Left colon (tissue), 2 donors: ENCODE data around the gene PRKAB2. TPM values are rescaled to one million over a fixed set of nuclear protein-coding genes. Genes with fewer than 3 reads are reported as not detected.
"Not testable (repeated sequence)": the region's sequence is repeated elsewhere in the genome, so short reads cannot be mapped to it uniquely, and the experiment has no call there.

Experiments used
- ATAC-seq: fragments of 200-7000 bp; cut with Tn5 transposase; one replicate; pipeline ENCODE4 v1.9.1; 2020; ENCODE audit warnings: mild to moderate bottlenecking, moderate library complexity
- DNase-seq, 2 donors: peaks; one replicate each; pipeline ENCODE4 v3.0.0-alpha.2; 2020
- intact Hi-C, 2 donors: fragments of 100-400 bp; cut with DNase I in 1 of 2; cut with micrococcal nuclease in 1 of 2; formaldehyde crosslinking; loops; one replicate each; pipeline versions ENCODE4 v1.11.2 to v1.14.0; 2022; cut with DNase I, micrococcal nuclease
- long read RNA-seq: library from polyadenylated mRNA; unstranded; transcript quantifications from one replicate; pipeline ENCODE4 v2.0.0, GENCODE V29; 2021
- total RNA-seq, 2 donors: library from RNA; stranded (reverse); fragmentation: NEBNext Ultra II Directional; extraction: Animal tissue kit (Norgen Biotek cat#: 25700); gene quantifications; one replicate each; pipeline ENCODE4 v1.2.1, GENCODE V29; 2021
- donor health status: DM: no; HTN: no; CAD: no.
- donor health status: DM: yes; HTN: yes; CAD: no.

PRKAB2 gene, protein sequence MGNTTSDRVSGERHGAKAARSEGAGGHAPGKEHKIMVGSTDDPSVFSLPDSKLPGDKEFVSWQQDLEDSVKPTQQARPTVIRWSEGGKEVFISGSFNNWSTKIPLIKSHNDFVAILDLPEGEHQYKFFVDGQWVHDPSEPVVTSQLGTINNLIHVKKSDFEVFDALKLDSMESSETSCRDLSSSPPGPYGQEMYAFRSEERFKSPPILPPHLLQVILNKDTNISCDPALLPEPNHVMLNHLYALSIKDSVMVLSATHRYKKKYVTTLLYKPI
- 10 to 100 TPM; 12.2 to 23.9 TPM for total RNA-seq
- long read RNA-seq, full-length matches to known transcripts, result 2 of 9 reads
- long read RNA-seq, partial matches to known transcripts, result 0 of 9 reads
- long read RNA-seq, other reads (novel, unspliced or antisense), result 7 of 9 reads

DNA sequence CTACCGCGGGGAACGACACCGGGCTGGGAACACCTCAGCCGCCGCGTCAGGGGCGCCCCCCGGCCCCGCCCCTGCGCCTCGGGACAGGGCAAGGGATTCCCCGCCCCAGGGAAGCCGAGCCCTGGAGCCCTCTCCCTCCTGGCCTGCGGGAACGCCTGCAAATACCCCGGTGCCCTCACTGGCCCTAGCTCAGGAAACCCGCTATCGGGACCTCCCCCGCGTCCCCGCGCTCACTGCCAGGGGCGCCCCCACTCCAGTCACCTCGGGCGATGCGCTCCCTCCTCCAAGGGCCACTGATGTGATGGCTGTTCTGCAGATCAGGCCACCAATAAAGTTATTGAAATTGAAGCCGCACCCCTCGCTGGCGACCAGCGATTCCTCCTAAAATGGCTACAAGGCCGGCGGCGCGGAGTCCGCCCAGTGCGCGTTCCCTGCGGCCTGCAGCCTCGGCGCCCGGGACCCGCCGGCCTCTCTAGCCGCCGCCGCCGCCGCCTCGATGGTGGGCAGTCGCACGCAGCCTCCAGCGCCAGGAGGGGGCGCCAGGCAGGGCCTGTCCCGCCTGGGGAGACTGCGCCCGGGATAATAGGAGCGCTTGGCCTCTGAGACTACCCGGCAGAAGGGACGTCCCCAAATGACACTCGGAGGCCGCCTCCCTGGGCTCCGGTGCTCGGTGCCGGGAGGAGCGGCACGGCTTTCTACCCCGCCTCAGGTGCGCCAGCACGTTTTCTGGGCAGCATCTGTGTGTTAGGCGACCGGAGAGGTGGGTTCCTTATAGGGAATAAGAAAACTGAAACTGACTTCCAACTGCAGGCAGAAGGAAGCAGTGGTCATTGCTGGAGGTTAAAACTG, at the start of gene PRKAB2:
Gene PRKAB2 (minus strand): TSS at position 303 of the 849 bp plus-strand sequence. CDS start 326 bp downstream, outside the sequence.
- peak; percentile 96 to 97 for DNase-seq
- intact Hi-C loops, result loop anchor here (5.0 kb wide), 1 partner anchor 70 kb away; the partner anchor contains the start of gene CHD1L (in 2 of the 2)
- peak; percentile 87 for ATAC-seq

DNA sequence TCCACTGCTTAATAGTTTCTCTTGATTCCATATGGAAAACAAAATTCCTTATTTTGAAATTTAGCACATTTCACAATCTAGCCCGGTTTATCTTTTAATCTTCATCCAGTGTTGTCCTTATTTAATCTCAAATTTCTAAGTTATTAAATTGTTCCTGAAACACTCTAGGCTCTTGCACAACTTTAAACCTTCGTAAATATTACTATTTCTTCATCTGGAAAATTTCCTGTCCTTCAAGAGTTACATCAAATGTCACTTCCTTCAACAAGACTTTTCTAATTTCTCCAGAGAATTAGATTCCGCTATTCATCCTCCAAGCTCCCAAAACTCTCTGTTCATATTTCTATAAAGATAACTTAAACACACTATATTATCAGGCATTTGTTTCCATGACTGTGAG, 46.3 kb upstream of the PRKAB2 start:
- no peak for DNase-seq
- no peak for ATAC-seq
- intact Hi-C loops, result no loop called here

DNA sequence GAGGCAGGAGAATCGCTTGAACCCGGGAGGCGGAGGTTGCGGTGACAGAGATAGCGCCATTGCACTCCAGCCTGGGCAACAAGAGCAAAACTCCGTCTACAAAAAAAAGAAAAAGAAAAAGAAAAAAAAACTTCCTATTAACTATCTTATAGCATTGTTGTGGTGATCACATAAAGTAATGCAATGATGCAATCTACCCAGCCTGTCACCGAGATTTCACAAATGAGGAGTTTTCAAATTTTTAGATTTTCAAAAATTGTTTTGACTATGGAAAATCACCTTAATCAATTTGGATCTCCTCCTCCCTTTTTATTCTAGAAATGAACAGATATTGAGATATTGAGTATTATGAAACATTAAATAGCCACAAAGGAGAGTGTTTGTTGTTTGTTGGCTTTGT, 44.9 kb upstream of the PRKAB2 start:
- intact Hi-C loops, result no loop called here
- DNase-seq, result no peak
- ATAC-seq, result no peak

DNA sequence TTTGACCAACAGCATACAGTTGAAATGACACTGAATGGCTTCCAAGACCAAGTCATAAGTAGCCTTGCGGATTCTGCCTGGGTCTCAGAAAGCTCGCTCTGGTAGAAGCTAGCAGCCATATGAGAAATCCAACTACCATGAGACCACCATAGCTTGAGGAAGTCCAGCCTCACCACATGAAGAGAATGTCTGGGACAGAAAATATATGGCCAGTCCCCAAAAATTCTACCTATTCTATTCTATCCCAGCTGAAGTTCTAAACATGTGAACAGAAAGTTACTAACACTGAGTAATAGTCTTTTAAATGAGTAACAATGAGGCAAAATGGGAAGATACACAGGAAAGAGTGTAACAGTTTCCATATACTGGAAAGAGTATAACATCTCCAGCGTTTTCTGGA, 43.9 kb upstream of the PRKAB2 start:
- intact Hi-C loops, result no loop called here
- ATAC-seq (peak; percentile 14), DNase-seq (no peak)

DNA sequence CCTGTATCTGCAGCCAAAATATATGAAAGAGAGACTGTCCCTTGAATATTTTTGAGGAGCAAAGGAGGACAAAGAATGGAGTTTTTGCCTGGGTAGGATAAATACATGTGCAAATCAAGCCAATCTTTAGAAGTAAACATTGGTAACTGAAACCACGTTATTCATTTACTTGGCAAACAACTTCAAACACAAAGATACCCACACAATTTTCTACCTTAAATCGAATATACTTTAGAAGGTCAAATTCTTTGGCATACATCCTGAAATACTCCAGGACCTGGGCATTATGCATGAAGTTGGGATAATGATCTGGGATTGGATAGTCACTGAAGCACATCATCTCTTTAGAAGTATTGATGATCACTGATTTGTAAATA, 43.3 kb upstream of the PRKAB2 start:
- DNase-seq, result no peak
- intact Hi-C loops, result no loop called here
- peak; percentile 43 for ATAC-seq

DNA sequence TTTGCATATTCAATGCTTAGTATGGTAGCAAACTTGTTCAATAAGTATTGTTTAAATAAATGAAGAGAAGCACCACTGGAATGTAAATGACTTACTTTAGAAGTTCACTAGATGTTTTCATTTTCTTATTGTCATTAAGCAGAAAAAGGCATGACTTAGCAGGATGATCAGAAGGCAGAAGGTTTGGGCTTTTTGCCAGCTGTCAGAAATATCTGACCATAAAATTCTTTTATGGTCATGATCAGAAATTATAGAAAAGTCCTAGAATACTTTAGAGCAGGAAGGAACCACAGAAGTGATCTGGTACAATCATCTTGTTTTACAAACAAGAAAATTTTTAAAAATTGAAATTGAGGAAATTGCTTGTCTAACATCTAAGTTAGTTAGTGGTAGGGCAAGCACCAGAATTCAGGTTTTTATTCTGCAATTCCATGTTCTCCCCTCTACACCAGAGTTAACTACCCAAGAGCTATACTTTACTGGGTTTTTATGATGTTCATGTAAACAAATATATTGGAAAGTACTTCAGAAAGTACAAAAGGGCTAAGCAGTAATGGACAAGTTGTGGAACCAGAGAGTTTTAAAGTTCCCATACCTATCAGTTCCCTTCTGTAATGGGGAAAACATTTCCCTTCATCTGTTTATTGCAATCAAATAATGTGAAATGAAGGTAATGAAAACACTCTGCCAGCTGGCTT, 42.7 kb upstream of the PRKAB2 start:
- DNase-seq (no peak), ATAC-seq (peak; percentile 81)
- intact Hi-C loops, result no loop called here

DNA sequence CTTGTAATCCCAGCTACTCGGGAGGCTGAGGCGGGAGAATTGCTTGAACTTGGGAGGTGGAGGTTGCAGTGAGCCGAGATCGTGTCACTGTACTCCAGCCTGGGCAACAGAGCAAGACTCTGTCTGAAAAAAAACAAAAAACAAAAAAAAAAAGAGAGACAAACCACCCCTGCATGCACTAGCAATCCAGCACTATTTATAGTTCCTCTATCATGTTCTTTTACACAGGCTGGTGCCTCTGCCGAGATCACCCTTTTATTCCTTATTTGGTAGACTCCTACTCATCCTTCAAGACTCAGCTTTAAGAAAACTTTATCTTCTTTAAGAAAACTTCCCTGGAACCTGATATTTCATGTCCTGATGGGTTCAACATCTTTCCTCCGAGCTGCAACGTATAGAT, 42.1 kb upstream of the PRKAB2 start:
- intact Hi-C loops, result no loop called here
- DNase-seq (no peak), ATAC-seq (no peak)

DNA sequence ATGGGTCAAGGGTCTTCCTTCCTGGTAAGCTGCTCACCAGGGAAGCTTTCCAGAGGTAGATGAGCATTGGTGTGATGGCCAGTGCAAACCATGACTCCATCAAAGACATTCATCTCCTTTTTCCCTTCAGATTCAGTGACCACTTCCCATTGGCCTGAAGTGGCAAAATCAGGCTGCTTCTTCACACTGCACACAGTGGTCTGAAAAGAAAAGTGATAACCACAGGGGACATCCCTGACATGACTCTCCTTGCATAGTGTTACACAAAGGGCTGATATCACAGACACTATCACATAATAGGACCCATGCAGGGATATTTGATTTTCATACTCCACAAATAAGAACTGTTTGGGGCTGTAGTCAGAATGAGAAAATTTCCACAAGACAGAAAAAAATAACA, 41.0 kb upstream of the PRKAB2 start:
- ATAC-seq (no peak), DNase-seq (no peak)
- intact Hi-C loops, result no loop called here

DNA sequence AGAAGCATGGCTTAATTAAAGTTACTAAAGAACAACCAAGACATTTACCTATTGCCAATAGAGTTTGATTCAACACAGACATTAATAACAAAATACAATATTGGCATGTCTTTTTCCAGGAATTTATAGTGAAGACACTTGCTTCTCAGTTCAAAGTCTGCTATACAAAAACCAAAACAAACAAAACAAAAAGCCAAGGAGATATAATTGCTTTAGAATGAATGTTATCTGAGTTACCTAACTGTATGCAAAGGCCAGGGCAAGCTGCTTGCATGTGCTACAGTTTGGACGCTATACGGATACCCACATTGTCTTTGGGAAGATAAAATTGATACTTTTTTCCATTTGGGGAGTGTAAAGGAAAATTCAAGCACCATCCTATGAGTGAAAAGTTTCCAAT, 39.3 kb upstream of the PRKAB2 start:
- intact Hi-C loops, result no loop called here
- no peak for ATAC-seq
- DNase-seq, result no peak

DNA sequence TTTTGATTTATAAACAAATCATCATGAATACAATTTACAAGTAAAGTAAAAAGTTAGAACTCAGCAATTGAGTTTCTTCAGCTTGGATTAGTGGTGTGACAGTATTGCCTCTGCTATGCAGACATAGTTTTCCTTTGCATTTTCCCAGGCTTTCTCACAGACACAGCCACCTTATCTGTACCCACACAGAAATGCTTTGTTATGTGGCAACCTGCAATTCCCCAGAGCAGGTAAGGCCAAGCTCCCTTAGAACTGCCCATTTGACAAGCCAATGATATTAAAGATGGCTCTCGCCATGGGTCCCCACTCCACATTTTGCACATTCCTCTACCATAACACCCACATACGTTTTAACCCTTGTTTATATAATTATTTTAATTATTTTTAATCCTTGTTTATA, 38.7 kb upstream of the PRKAB2 start:
- no peak for DNase-seq
- intact Hi-C loops, result no loop called here
- ATAC-seq, result no peak

DNA sequence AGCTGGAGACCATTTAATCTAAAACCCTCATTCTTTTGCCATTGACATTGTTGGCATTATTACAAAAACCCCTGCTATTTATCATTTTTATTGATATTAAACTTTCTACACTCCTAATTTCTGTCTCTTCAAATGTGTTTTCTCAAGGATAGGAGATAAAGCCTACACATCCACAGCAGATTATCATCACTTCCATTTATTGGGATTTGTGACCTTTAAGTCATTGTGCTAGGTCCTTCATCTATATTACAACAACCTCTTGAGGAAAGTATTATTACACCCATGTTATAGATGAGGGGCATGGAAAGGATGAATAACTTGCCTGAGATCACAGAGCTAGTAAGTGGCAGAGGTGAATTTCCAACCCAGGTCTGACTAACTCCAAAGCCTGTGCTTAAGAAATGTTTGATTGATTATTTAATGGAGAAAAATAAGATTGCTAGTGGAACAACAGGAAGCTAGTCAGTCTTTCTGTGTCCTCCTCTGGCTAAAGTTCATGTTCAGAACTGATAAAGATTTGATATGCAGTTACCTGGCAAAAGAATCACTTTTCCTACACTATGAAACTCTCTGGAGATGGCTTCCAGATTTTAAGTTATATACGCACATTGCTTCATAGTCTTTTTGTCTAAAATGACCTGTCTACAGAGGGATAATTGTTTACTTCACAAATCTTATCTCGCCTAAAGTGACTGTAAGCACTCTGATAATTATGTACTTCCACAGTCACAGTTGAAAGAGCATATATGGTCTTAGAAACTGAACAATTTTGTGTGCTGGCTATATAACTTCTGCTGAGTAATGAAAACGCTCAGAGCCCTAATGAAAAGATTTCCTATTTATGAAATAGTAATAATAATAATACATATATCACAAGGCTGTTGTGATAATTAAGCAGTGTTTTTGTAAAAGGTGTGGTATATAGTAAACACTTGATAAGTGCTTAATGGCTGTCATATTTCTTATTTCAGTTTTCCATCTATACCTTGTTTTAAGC, 37.9 kb upstream of the PRKAB2 start:
- DNase-seq, result no peak
- intact Hi-C loops, result no loop called here
- ATAC-seq, result peak; percentile 47

DNA sequence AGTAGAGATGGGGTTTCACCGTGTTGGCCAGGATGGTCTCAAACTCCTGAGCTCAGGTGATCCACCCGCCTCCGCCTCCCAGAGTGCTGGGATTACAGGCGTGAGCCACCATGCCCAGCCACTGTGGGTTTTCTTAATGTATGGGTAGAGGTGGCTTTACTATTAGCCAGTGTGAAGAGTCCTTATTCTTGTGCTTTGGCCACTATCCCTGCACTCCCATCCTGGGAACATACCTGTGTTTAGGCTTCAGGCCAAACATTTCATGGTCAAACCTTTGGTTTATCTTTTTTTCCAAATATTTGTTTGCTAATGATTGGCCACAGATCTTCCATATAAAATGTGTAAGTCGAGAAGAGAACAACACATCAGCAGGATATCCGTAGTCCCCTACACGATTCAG, 36.3 kb upstream of the PRKAB2 start:
- DNase-seq, result no peak
- intact Hi-C loops, result no loop called here
- ATAC-seq, result no peak

DNA sequence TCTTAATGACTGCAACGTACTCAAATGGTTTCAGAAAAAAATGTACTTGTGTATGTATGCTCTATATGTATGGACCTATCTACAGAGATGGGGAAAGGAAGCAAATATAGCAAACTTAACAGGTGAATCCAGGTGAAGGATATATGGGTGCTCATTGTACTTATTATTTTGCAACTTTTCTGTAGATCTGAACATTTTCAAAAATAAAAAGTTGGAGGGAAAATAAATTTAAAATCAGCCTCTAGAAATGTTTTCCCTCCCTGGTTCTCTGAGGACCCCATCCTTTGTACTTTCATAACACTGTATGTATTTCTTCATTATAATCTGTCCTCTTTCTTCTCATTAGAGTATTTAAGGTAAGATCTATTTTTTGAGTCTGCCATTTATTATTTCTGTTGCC, 34.9 kb upstream of the PRKAB2 start:
- DNase-seq, result no peak
- no peak for ATAC-seq
- intact Hi-C loops, result no loop called here

DNA sequence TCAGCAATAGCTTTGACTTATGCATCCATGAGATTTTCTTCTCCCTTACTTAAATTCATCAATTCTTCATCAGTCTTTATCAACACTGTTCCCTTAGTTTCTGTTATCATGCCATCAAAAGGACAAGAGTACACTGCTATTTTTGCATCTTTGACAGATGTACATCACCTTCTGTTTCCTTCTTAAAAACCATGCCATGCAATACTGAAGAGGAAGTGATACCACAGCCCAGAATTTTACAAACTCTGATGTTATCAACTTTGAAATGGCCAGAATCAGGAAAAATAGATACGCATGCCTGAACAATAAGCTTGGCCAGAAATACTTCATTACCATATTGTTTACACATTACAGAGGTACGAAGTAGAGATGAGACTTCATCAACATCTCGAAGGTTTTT, 31.8 kb upstream of the PRKAB2 start:
- no peak for ATAC-seq
- DNase-seq, result no peak
- intact Hi-C loops, result no loop called here

DNA sequence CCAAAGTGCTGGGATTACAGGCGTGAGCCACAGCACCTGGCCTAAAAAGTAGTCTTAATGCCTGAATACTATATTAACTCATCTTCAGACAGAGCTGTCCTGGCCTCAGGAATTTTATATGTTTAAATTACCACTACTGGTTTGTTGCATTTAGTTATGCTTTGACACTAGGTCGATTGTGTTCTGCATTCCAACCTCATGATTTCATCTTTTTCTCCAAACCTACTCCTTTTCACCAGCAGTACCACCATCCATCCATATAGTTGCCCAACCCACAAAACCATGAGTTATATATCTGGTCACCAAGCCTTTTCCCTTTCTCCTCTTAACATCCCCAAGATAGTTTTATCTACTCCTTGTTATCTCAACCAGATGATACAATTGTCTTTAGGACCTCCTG, 30.3 kb upstream of the PRKAB2 start:
- DNase-seq (no peak), ATAC-seq (no peak)
- intact Hi-C loops, result no loop called here

DNA sequence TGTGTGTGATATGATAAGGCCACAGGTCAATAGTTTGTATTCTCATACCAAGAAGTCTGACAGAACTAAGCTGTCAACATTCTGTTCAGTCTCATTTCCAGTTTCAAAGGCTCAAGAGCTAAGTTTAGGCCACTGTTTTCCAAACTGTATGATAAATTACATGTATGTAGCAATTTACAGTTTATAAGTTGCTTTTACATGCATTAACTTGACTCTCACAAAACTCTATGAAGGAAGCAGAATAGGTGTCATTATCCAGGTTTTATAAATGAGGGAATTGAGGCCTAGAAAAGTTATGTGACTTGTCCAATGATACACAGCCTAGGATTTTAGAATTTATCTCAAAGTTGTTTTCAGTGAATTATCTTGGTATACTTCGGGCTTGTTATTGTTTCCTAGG, 29.5 kb upstream of the PRKAB2 start:
- DNase-seq, result no peak
- ATAC-seq, result no peak
- intact Hi-C loops, result no loop called here

DNA sequence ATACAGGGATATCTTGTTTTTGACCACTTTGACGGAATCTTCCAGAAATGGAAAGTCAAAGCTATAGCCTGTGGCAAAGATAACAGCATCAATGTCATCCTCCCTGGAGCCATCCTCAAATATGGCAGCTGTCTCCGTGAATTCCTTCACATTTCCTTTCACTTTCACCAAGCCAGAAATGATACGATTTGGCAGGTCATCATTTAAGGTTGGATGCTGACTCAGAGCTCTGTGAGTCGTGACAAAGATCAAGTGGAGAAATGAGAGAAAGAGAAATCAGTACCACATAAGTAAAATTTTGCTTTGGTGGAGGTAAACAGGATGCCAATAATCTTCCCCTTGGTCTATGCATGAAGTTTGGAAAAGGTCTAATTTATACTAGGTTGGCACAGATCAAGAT, 29.0 kb upstream of the PRKAB2 start:
- ATAC-seq, result no peak

DNA sequence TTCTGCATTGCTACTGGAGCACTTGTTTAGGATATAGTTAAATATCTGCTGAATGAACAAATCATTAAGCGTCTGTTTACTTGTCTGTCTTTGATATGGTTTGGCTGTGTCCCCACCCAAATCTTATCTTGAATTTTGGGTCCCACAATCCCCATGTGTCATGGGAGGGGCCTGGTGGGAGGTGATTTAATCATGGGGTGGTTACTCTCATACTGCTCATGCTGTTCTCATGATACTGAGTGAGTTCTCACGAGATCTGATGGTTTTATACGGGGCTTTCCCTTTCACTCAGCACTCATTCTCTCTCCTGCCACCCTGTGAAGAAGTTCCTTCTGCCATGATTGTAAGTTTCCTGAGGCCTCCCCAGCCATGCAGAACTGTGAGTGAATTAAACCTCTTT, 25.1 kb upstream of the PRKAB2 start:
- intact Hi-C loops, ATAC-seq: not testable (repeated sequence)

More for the DNA sequence above, 29.0 kb upstream of the PRKAB2 start:
- DNase-seq, result no peak
- intact Hi-C loops, result no loop called here

More for the DNA sequence above, 25.1 kb upstream of the PRKAB2 start:
- DNase-seq, result not testable (repeated sequence)
